ENCODE results near the gene DMD.

DNA sequence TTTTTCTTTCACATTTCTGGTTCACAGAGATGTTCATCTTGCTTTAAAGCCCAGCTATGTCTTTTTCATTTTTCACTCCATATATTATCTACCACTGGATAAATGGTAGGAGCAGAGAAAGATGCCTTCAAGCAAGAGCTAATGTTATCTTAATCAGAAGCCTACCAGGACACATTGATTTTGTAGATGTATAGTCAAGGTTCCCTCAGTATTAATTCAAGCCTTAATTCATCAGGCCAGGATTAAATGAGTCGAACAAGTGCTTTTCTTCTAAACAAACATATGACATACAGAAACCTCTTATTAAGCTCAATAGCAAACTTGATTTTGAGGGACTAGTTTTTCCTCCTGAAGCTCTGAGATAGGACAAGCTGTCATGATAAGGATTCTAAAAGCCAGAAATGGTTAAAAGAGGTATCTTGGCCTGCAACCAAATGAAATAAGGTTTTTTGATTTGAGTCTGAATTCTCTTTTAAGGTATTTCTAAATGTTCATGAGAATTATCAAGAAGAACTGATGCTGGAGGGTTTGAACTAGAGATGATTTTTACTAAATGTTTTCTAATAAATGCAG is 2057.8 kb downstream of the DMD start:
- no peak for TF ChIP-seq EZH2 (IDR thresholded peaks at IDR 0.05)
- no peak for TF ChIP-seq POLR2AphosphoS5 (IDR thresholded peaks at IDR 0.05; ENCODE audit: borderline replicate concordance, low read depth, low read length)
- TF ChIP-seq FOXP2 (optimal IDR thresholded peaks at IDR 0.05; ENCODE audit: control extremely low read depth, extremely low read length, insufficient read depth) = no peak
